Upper lobe of left lung (tissue), 4 donors: ENCODE data around the gene KIF1C.

ENCODE experiments used
- POLR2A ChIP-seq, 4 donors: fragments of 450-650 bp; IDR thresholded peaks; one replicate each; pipeline ENCODE4 v1.5.1; 2016 to 2017; ENCODE audit warnings: antibody characterized with exemption in 4 of 4, mild to moderate bottlenecking in 2 of 4
- POLR2AphosphoS5 ChIP-seq, 2 donors: sonication (generic); formaldehyde crosslinking; IDR thresholded peaks; one replicate each; pipeline ENCODE4 v1.5.1; 2017; ENCODE audit warnings: antibody characterized with exemption in 2 of 2
- TF ChIP-seq, protein P1 (sequence below), 6 experiments: fragments of 450-650 bp in 4 of 6; fragments of 200-600 bp in 2 of 6; sonication (generic) in 2 of 6; IDR thresholded peaks; one replicate each; pipeline ENCODE4 v1.5.1; 2016 to 2019; ENCODE audit warnings: antibody characterized with exemption in 6 of 6

DNA sequence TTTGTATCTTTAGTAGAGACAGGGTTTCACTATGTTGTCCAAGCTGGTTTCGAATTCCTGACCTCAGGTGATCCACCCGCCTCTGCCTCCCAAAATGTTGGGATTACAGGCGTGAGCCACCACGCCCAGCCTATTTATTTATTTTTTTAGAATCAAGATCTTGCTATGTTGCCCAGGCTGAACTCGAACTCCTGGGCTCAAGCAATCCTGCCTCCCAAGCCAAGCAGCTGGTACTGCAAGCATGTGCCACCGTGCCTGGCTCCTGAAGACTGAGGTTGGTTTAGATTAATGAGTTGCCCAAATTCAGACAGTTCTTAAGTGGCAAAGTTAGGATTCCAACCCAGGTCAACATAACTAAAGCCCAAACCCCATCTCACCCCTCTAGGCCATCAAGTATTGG, 29.5 kb downstream of the KIF1C start:
- TF ChIP-seq, protein P1, sequence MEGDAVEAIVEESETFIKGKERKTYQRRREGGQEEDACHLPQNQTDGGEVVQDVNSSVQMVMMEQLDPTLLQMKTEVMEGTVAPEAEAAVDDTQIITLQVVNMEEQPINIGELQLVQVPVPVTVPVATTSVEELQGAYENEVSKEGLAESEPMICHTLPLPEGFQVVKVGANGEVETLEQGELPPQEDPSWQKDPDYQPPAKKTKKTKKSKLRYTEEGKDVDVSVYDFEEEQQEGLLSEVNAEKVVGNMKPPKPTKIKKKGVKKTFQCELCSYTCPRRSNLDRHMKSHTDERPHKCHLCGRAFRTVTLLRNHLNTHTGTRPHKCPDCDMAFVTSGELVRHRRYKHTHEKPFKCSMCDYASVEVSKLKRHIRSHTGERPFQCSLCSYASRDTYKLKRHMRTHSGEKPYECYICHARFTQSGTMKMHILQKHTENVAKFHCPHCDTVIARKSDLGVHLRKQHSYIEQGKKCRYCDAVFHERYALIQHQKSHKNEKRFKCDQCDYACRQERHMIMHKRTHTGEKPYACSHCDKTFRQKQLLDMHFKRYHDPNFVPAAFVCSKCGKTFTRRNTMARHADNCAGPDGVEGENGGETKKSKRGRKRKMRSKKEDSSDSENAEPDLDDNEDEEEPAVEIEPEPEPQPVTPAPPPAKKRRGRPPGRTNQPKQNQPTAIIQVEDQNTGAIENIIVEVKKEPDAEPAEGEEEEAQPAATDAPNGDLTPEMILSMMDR (IDR thresholded peaks at IDR 0.05): no peak
- TF ChIP-seq POLR2AphosphoS5 (IDR thresholded peaks at IDR 0.05): no peak
- TF ChIP-seq POLR2A (IDR thresholded peaks at IDR 0.05): no peak
